Stimulated activated naive CD8-positive, alpha-beta T cell treated with anti-CD3 and anti-CD28 coated beads, Interleukin-15, amount 100 ng/mL, for 72 hours (primary cell): ENCODE results near the gene NR0B2.

ENCODE experiments used
- ATAC-seq: fragments of 150-1000 bp; cut with Tn5 transposase; 2 replicates; pipeline ENCODE4 v1.10.0; 2021; ENCODE audit warnings: mild to moderate bottlenecking, moderate library complexity
- DNase-seq, 2 donors: peaks; one replicate each; pipeline ENCODE4 v3.0.0; 2021 to 2022
- H3K27ac Mint-ChIP-seq, 2 donors: one replicate each; pipeline ENCODE4 v1.8.0; 2022; ENCODE audit warnings: mild to moderate bottlenecking in 2 of 2, mixed read lengths in 2 of 2, moderate library complexity in 2 of 2
- H3K27me3 Mint-ChIP-seq: one replicate; pipeline ENCODE4 v1.8.0; 2022; ENCODE audit warnings: mixed read lengths
- H3K4me1 Mint-ChIP-seq: one replicate; pipeline ENCODE4 v1.8.0; 2022; ENCODE audit warnings: mild to moderate bottlenecking, mixed read lengths
- H3K4me3 Mint-ChIP-seq, 2 donors: one replicate each; pipeline ENCODE4 v1.8.0; 2022; ENCODE audit warnings: mild to moderate bottlenecking in 2 of 2, mixed read lengths in 2 of 2, moderate library complexity in 1 of 2
- H3K9me3 Mint-ChIP-seq, 2 donors: one replicate each; pipeline ENCODE4 v1.8.0; 2022; ENCODE audit warnings: mixed read lengths in 2 of 2

NR0B2 gene

DNA sequence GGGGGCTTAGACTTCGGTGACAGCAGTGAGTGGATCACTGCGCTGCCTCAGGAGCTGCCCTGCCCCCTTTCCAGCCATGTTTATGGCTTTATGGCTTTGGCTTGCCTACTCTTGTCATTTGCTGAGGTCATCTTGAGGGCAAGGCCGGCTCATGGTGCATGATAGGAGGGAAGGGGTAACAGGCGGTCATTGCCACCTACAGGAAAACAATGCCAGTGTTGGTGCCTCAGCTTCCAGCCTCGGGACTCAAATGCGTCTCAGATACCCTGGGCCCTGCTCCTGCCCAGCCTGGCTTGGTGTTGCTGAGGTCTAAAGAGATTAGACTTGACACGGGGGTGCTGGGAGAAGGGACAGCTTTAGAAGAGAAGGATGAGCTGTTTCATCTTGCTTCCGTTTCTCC lies 32.0 kb upstream of the NR0B2 start:
- ATAC-seq (no peak), DNase-seq (no peak)
- H3K27me3 Mint-ChIP-seq, result no peaks in the 10 kb centered on the region
- no peak overlapping the region for H3K4me3 Mint-ChIP-seq
- H3K4me1 Mint-ChIP-seq, result no peaks in the 10 kb centered on the region
- no peaks in the 10 kb centered on the region for H3K9me3 Mint-ChIP-seq
- peak overlapping the region in 1 of 2 donors; percentile 38 for H3K27ac Mint-ChIP-seq

DNA sequence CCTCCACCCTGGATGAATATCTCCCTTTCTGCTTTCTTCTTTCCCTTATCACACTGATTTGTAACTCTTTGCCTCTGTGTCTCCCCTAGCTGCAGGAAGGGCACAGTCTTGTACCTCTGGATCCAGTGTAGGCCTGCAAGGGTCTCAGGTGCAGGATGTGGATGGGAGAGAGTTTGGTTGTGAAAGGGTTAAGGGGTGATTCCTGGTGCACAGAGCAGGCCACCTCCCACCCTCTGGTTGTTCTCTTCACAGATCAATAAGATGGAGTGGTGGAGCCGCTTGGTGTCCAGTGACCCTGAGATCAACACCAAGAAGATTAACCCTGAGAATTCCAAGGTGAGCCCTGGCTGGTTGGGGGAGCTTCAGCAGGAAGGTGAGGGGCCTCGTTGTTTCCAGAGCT lies 31.4 kb upstream of the NR0B2 start:
- Mint-ChIP-seq H3K4me1 (no peaks in the 10 kb centered on the region), H3K27me3 (no peaks in the 10 kb centered on the region), H3K4me3 (no peak overlapping the region), H3K9me3 (no peaks in the 10 kb centered on the region), H3K27ac (peak overlapping the region in 1 of 2 donors; percentile 20)
- no peak for ATAC-seq
- DNase-seq, result no peak

DNA sequence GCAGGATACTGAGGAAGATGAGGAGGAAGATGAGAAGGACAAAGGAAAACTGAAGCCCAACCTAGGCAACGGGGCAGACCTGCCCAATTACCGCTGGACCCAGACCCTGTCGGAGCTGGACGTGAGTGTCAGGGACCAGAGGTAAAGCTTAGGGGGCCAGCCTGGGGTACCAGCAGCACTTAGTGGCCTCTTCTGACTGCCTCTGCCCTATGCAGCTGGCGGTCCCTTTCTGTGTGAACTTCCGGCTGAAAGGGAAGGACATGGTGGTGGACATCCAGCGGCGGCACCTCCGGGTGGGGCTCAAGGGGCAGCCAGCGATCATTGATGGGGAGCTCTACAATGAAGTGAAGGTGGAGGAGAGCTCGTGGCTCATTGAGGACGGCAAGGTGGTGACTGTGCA lies 28.9 kb upstream of the NR0B2 start:
- Mint-ChIP-seq H3K9me3 (no peaks in the 10 kb centered on the region), H3K27ac (no peak overlapping the region), H3K4me3 (no peak overlapping the region), H3K27me3 (no peaks in the 10 kb centered on the region), H3K4me1 (no peaks in the 10 kb centered on the region)
- no peak for DNase-seq
- ATAC-seq, result no peak

DNA sequence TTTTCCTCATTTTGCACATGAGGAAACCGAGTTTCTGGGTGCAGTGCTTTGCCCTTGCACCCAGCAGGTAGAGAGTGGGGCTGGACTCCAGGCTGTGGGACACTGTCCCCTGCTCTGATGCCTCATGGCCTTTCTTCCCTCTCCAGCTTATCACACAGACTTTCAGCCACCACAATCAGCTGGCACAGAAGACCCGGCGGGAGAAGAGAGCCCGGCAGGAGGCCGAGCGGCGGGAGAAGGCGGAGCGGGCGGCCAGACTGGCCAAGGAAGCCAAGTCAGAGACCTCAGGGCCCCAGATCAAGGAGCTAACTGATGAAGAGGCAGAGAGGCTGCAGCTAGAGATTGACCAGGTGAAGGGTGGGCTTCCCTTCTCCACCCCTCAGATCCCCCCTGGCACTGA lies 27.5 kb upstream of the NR0B2 start:
- H3K4me1 Mint-ChIP-seq, result no peaks in the 10 kb centered on the region
- ATAC-seq, result no peak
- H3K4me3 Mint-ChIP-seq, result no peak overlapping the region
- H3K27ac Mint-ChIP-seq, result peak overlapping the region in 1 of 2 donors; percentile 63
- no peaks in the 10 kb centered on the region for H3K27me3 Mint-ChIP-seq
- no peak for DNase-seq
- H3K9me3 Mint-ChIP-seq, result no peaks in the 10 kb centered on the region

DNA sequence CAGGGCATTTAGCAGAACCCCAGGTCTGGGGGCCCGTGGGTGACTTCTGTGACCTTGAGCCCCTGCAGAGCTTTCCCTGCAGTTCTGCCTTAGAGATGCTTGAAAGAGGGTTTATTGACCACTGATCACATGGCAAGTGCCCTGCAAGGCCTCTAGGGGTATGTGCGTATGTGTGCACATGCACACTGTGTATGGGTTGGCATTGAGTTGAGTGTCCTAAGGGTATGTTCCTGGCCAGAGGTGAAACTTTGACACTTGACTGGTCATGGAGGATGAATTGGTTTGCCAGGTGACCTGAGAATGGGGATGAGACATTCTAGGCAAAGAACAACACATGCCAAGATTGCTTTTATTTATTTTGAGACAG lies 24.9 kb upstream of the NR0B2 start:
- Mint-ChIP-seq H3K4me3 (no peak overlapping the region), H3K9me3 (no peaks in the 10 kb centered on the region), H3K27me3 (no peaks in the 10 kb centered on the region), H3K27ac (peak overlapping the region in 1 of 2 donors; percentile 52), H3K4me1 (no peaks in the 10 kb centered on the region)
- no peak for ATAC-seq
- DNase-seq, result no peak

DNA sequence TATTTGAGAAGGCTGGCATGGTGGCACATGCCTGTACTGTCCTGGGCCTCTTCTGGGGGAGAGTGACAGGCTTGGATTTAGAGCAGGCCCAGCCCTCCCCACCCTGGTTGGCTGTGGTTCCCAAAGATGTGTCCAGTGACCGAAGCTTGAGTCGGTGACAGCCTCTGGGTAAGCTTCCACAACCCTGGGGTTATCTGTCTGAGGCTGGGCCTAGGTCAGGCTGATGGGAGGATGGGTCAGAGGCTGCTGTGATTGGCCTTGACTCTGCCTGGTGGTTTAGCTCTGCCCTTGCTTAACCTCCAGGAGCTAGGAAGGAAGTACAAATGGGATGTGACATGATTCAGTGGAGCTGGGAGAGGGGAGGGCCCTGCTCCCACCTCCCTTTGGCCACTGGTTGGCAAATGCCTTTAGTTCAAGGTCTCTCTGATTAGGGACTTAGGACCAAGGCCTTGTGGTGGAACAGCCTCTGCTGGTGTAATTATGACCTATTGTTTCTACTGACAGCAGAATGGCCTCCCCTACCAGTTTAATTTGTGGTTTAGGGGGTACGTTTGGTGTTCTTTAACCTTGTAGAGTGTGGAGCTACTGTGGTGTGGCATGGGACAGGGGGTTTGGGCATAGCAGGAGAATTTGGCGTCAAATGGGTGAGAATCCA lies 24.4 kb upstream of the NR0B2 start:
- Mint-ChIP-seq H3K27ac (peak overlapping the region in 1 of 2 donors; percentile 74), H3K27me3 (no peaks in the 10 kb centered on the region), H3K9me3 (no peaks in the 10 kb centered on the region), H3K4me1 (no peaks in the 10 kb centered on the region), H3K4me3 (no peak overlapping the region)
- DNase-seq (no peak), ATAC-seq (no peak)

DNA sequence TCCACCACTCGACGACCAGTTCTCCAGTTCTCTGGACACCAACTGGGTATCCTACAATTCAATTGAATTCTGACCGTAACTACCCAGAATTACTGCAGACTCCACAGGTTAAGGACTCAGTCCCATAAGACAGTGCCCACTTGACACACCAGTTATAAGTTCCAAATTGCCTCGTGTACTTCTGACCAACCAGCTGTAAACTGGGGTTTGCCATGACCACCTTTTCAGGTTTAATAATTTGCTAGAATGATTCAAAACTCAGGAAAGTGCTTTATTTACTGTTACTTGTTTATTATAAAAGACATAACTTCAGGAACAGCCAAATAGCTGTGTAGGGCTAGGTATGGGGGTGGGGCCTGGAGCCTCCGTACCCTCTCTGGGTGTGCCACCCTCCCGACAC lies 23.0 kb upstream of the NR0B2 start:
- ATAC-seq (no peak), DNase-seq (no peak)
- H3K4me1 Mint-ChIP-seq, result no peaks in the 10 kb centered on the region
- no peak overlapping the region for H3K27ac Mint-ChIP-seq
- no peaks in the 10 kb centered on the region for H3K9me3 Mint-ChIP-seq
- no peak overlapping the region for H3K4me3 Mint-ChIP-seq
- H3K27me3 Mint-ChIP-seq, result no peaks in the 10 kb centered on the region

DNA sequence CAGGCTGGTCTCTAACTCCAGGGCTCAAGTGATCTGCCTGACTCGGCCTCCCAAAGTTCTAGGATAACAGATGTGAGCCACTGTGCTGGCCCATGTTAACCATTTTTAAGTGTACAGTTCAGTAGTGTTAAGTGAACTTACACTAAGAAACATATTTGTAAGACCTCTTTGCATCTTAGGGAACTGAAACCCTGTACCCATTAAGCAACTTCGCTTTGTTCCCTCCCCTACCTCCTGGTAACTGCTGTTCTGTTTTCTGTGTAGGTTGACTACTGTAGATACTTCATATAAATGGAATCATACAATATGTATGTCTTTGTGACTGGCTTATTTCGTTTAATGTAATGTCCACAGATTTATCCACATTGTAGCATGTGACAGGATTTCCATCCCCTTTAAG lies 18.8 kb upstream of the NR0B2 start:
- H3K4me3 Mint-ChIP-seq, result no peak overlapping the region
- no peak for DNase-seq
- H3K27me3 Mint-ChIP-seq, result no peaks in the 10 kb centered on the region
- H3K4me1 Mint-ChIP-seq, result no peaks in the 10 kb centered on the region
- H3K27ac Mint-ChIP-seq, result no peak overlapping the region
- no peaks in the 10 kb centered on the region for H3K9me3 Mint-ChIP-seq
- no peak for ATAC-seq

DNA sequence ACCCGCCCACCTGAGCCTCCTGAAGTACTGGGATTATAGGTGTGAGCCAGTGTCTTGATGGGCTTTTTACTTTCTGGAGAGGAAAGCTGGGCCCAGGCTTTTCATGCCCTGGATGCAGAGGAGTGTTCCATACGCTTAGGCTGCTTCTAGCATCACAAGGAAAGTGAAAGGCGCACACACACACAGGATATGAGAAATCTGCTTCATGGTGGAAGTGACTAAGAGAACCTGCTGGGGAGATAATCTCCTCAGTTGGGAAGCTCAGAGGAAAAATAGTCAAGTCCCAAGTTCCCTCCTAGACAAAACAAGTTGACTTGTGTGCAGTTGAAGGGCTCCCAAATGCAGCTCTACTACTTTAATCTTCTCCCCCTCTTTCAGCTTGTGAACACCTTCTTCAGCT lies 9.9 kb upstream of the NR0B2 start:
- no peaks in the 10 kb centered on the region for H3K9me3 Mint-ChIP-seq
- no peak for ATAC-seq
- no peak for DNase-seq
- H3K4me3 Mint-ChIP-seq, result peak overlapping the region; percentile 92
- peaks cover 39% of the 10 kb centered on the region for H3K4me1 Mint-ChIP-seq
- no peaks in the 10 kb centered on the region for H3K27me3 Mint-ChIP-seq
- peak overlapping the region in 1 of 2 donors; percentile 80 for H3K27ac Mint-ChIP-seq

DNA sequence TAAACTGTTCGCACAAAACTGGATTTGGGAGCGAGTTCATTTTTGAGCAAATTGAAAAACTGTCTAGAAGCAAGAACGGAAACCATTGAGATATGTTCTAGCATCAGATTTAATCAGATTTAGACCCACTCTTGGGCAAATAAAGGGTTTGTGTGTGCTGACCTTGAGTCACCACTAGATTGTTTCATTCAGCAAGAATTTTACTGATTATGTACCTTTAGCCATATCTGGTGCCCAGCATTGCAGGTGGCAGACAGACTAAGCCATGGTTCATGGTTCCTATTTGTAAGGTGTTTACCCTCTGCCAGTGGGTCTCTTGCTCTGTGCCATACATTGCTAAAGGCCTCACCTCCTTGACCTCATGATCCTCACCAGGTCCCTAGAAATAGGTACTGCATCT lies 9.1 kb upstream of the NR0B2 start:
- Mint-ChIP-seq H3K9me3 (no peaks in the 10 kb centered on the region), H3K27me3 (no peaks in the 10 kb centered on the region), H3K4me3 (peak overlapping the region; percentile 92), H3K27ac (peak overlapping the region; percentile 91 to 93), H3K4me1 (peaks cover 39% of the 10 kb centered on the region)
- DNase-seq, result no peak
- ATAC-seq, result no peak

DNA sequence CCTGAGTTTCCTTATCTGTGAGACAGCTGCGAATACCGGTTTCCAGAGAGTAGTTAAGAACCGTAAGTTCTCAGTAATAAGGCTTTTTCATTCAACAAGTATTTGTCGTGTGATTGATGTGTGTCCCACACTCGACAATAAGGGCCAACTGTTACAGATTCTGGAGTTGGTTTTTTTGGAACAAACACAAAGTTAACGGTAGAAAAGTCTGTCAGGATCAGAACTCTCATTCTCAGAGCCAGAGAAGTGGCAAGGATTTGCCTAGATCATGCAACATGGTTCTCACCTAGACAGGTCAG lies 8.6 kb upstream of the NR0B2 start:
- Mint-ChIP-seq H3K4me3 (peak overlapping the region; percentile 92), H3K27me3 (no peaks in the 10 kb centered on the region), H3K27ac (peak overlapping the region; percentile 93 to 98), H3K4me1 (peaks cover 39% of the 10 kb centered on the region), H3K9me3 (no peaks in the 10 kb centered on the region)
- DNase-seq (no peak), ATAC-seq (no peak)

DNA sequence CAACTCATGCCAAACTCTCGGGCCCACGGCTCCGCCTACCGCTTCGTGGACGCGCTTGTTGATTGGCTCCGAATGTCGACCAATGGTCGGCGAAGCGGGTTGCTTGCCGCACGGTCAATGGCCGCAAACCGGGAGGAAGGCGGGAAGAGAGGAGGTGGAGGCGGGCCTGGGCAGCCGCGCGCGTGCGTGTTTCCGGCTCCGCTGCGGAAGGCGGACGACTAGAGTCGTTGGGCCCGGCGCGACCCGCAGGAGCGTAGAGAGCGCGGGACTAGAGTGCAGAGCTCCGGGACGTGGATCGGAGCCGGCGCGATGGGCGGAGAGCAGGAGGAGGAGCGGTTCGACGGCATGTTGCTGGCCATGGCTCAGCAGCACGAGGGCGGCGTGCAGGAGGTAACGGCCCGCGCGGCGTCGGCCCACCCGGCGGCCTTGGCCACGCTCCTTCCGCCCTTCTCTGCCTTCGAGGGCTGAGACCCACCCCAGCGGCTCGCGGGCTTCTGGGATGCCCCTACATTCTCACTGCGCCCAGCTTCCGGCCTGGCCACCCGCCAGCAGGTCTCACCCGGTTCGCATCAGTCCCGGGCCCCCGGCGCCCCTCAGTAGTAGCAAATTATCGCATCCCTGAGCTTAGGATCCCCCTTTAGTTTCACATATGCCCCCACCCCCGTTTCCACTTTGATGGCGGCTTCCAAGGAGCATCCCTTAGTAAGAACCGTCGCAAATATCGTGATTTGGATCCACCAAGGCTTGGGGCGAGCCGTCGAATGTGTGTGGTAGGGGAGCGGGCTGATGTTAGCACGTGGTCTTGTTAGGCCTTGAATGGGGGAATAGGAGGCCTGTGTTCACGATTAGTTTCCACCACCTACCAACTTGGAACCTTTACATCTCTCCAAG lies 8.0 kb upstream of the NR0B2 start, which contains the start of gene NUDC:
NUDC (plus strand) TSS at position 204 of the 891 bp plus-strand sequence; CDS start at position 310, 106 bp downstream.
- no peaks in the 10 kb centered on the region for H3K27me3 Mint-ChIP-seq
- H3K27ac Mint-ChIP-seq, result peak within 1 kb of the TSS; percentile 93 to 98
- H3K4me1 Mint-ChIP-seq, result peaks cover 34% of the 10 kb centered on the region
- H3K4me3 Mint-ChIP-seq, result peak within 1 kb of the TSS; percentile 92
- no peaks in the 10 kb centered on the region for H3K9me3 Mint-ChIP-seq
- ATAC-seq (peak; percentile 95), DNase-seq (peak; percentile 94 to 97)

DNA sequence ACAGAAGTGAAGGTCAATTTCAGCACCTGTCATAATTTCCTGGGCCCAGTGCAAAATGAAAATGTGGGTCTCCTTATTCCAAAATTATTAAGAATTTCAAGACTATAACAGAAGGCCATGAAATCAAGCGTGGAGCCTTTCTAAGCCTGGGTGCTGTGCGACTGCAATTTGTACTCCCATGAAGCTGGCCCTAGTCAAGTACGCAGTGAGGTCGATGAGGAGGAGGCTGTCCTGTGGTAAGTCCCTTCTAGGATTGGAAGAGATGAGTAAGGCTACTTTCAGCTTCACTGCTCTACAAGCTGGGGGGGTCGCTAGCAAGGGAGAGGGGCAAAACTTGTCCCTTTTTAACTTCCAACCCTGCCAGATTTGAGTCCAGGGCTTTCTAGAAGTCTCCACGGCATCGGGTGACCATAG lies 7.4 kb upstream of the NR0B2 start:
- DNase-seq (no peak), ATAC-seq (peak; percentile 67)
- no peaks in the 10 kb centered on the region for H3K9me3 Mint-ChIP-seq
- H3K27ac Mint-ChIP-seq, result peak overlapping the region; percentile 93 to 98
- H3K4me3 Mint-ChIP-seq, result peak overlapping the region; percentile 92
- peaks cover 31% of the 10 kb centered on the region for H3K4me1 Mint-ChIP-seq
- H3K27me3 Mint-ChIP-seq, result no peaks in the 10 kb centered on the region

DNA sequence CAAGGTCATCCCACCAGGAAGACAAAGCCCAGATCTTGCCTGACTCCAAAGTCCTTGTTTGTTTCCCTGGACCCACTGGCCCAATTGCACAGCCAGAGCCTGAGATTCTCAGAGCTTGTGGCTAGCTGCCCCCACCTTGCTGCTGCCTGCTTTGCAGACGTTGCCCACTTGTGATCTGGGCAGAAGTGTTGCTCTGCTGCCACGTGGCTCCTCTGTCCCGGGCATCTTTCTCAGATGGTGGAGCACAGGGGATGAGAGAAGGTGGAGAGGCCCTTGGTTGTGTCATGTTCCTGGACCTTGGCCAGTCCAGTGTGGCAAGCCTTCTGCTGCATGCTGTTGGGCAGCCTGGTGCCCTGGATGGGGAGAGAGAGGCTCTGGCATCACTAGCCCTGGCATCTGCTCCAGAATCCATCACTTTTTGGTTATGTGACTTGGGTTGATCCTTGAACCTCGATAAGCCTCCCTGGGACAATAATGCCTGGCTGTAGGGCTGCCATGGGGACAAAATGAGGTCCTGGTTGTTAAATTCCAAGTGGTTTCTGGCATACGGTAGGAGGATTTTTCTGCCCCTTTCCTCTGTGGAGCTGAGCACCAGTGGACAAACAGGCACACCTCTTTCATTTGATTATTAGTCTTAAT lies 1.5 kb upstream of the NR0B2 start:
- peak overlapping the region in 1 of 2 donors; percentile 67 for H3K27ac Mint-ChIP-seq
- no peaks in the 10 kb centered on the region for H3K9me3 Mint-ChIP-seq
- no peak for DNase-seq
- ATAC-seq, result no peak
- peaks cover 3% of the 10 kb centered on the region for H3K4me1 Mint-ChIP-seq
- H3K27me3 Mint-ChIP-seq, result no peaks in the 10 kb centered on the region
- H3K4me3 Mint-ChIP-seq, result no peak overlapping the region

DNA sequence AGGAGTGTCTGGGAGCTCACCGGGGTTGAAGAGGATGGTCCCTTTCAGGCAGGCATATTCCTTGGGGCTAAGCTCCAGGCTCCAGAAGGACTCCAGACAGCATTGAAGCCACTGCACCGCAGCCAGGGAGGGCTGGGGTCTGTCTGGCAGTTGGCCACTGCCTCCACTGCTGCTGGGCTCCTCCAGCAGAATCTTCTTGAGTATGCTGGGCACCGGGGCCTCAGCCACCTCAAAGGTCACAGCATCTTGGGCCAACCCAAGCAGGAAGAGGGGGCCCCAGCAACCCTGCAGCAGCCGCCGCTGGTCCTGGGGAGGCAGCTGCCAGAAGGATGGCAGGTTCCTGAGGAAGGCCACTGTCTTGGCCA lies 404 bp downstream of the NR0B2 start:
- no peaks in the 10 kb centered on the region for H3K27me3 Mint-ChIP-seq
- no peak overlapping the region for H3K4me3 Mint-ChIP-seq
- ATAC-seq, result no peak
- H3K27ac Mint-ChIP-seq, result peak overlapping the region in 1 of 2 donors; percentile 74
- DNase-seq, result no peak
- no peaks in the 10 kb centered on the region for H3K9me3 Mint-ChIP-seq
- H3K4me1 Mint-ChIP-seq, result no peaks in the 10 kb centered on the region

DNA sequence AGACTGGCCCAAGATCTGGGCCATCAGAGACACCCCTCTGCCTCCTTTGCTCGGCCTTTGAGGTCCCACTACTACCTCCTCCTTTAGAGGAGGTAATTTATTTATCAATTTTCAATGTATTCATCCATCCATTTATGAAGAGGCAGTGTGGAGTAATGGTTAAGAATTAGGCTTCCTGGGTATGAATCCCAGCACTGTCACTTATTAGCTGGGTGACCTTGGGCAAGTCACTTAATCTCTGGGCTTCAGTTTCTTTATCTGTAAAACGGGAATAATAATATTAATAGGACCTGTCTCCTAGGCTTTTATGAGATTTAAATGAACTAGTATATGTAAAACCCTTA lies 1.7 kb downstream of the NR0B2 start:
- Mint-ChIP-seq H3K27me3 (no peaks in the 10 kb centered on the region), H3K4me3 (no peak overlapping the region), H3K4me1 (no peaks in the 10 kb centered on the region), H3K9me3 (no peaks in the 10 kb centered on the region), H3K27ac (peak overlapping the region in 1 of 2 donors; percentile 35)
- no peak for DNase-seq
- ATAC-seq, result no peak
